HepG2 (cell line): ENCODE measurements around the gene TTYH1. TPM values are rescaled to one million over a fixed set of nuclear protein-coding genes. Genes with fewer than 3 reads are reported as not detected.

Source experiments
- ATAC-seq: fragments of 200-7000 bp; cut with Tn5 transposase; 3 replicates; pipeline ENCODE4 v1.9.1; 2020; ENCODE audit warnings: mild to moderate bottlenecking, moderate library complexity
- BruUV-seq: library from RNA; stranded (reverse); fragments of 400-500 nt; replicated peaks from 2 replicates; lab custom pipeline; 2021; lab: Mats Ljungman, UMichigan
- CTCF ChIA-PET: fragments of 300-600 bp; formaldehyde crosslinking; extraction: SDS; loops from one replicate; lab custom pipeline; 2021; ENCODE audit warnings: low total read pairs, inconsistent platforms, low intra/inter-chr PET ratio; lab: Yijun Ruan, JAX
- POLR2A ChIA-PET: fragments of 350-600 bp; sonication (Branson Sonifier 250); formaldehyde crosslinking; loops from one replicate; lab custom pipeline; 2020; ENCODE audit warnings: antibody characterized with exemption, inconsistent platforms; lab: Yijun Ruan, JAX
- DNase-seq: peaks from one replicate; pipeline ENCODE4 v3.0.0-alpha.2; 2015; ENCODE audit warnings: low spot score
- FAIRE-seq: peaks from 3 replicates; lab custom pipeline; 2011; peaks lifted over from hg19 to GRCh38; lab: Jason Lieb, UNC
- H2AFZ ChIP-seq: one replicate; pipeline ENCODE4 v1.6.1; 2011; ENCODE audit warnings: low read length, inconsistent platforms
- H3K27ac ChIP-seq: fragments of 300-600 bp; 3 replicates; pipeline ENCODE4 v1.8.0; 2011; ENCODE audit warnings: mixed run types, mild to moderate bottlenecking, mixed read lengths, low read length, inconsistent platforms; ENCODE audit not compliant: insufficient read depth; ENCODE audit errors: extremely low read length
- H3K27me3 ChIP-seq, 2 experiments: fragments of 200-600 bp in 1 of 2; 2 replicates in 1 of 2; 3 replicates in 1 of 2; pipeline versions ENCODE4 v1.6.0 to v1.8.0; 2011; ENCODE audit warnings: low read length in 2 of 2, mild to moderate bottlenecking in 2 of 2, moderate library complexity in 2 of 2, inconsistent platforms in 1 of 2; ENCODE audit not compliant: insufficient read depth in 2 of 2, control insufficient read depth in 1 of 2
- H3K36me3 ChIP-seq, 2 experiments: fragments of 200-600 bp in 1 of 2; replicated peaks in 1 of 2; 2 replicates in 1 of 2; 3 replicates in 1 of 2; pipeline versions ENCODE4 v1.5.1 to v1.8.0; 2011; ENCODE audit warnings: low read length in 2 of 2, inconsistent platforms in 1 of 2; ENCODE audit not compliant: insufficient read depth in 2 of 2, control insufficient read depth in 1 of 2
- H3K4me1 ChIP-seq: 2 replicates; pipeline ENCODE4 v1.5.1; 2012; ENCODE audit warnings: low read length, inconsistent platforms; ENCODE audit not compliant: insufficient read depth
- H3K4me2 ChIP-seq: 2 replicates; pipeline ENCODE4 v1.6.0; 2011; ENCODE audit warnings: low read depth, low read length, inconsistent platforms
- H3K4me3 ChIP-seq, 3 experiments: fragments of 200-600 bp in 1 of 3; sonication (generic), shearing (Covaris generic) in 1 of 3; replicated peaks in 1 of 3; 2 replicates each; pipeline ENCODE4 v1.5.1; 2011 to 2016; ENCODE audit warnings: low read length in 3 of 3, inconsistent platforms in 2 of 3, low read depth in 2 of 3, mild to moderate bottlenecking in 2 of 3, control low read depth in 1 of 3, mixed read lengths in 1 of 3; ENCODE audit not compliant: insufficient read depth in 1 of 3
- H3K79me2 ChIP-seq: one replicate; pipeline ENCODE4 v1.6.1; 2011; ENCODE audit warnings: low read length, inconsistent platforms; ENCODE audit not compliant: insufficient read depth
- H3K9ac ChIP-seq: 2 replicates; pipeline ENCODE4 v1.6.0; 2011; ENCODE audit warnings: mild to moderate bottlenecking, low read depth, low read length, inconsistent platforms; ENCODE audit not compliant: insufficient read depth
- H3K9me3 ChIP-seq: 2 replicates; pipeline ENCODE4 v1.5.1; 2012; ENCODE audit warnings: mild to moderate bottlenecking, low read length
- H4K20me1 ChIP-seq: 2 replicates; pipeline ENCODE4 v1.6.0; 2011; ENCODE audit warnings: inconsistent platforms, mild to moderate bottlenecking, low read length, moderate library complexity; ENCODE audit not compliant: insufficient read depth
- ATF3 ChIP-seq: sonication (generic); formaldehyde crosslinking; IDR thresholded peaks from 2 replicates; pipeline ENCODE4 v1.4.0; 2020; ENCODE audit warnings: missing genetic modification reagents
- ELF4 ChIP-seq: sonication (generic); formaldehyde crosslinking; IDR thresholded peaks from 2 replicates; pipeline ENCODE4 v1.5.0; 2020; ENCODE audit warnings: missing genetic modification reagents, mild to moderate bottlenecking, moderate library complexity, borderline replicate concordance
- MLLT10 ChIP-seq: sonication (generic); formaldehyde crosslinking; IDR thresholded peaks from 2 replicates; pipeline ENCODE4 v1.4.0; 2020; ENCODE audit warnings: missing genetic modification reagents
- MZF1 ChIP-seq: sonication (generic); formaldehyde crosslinking; IDR thresholded peaks from 2 replicates; pipeline ENCODE4 v1.8.1; 2023; ENCODE audit warnings: mild to moderate bottlenecking, missing genetic modification reagents, borderline replicate concordance
- PCBP1 ChIP-seq: fragments of 200-400 bp; formaldehyde crosslinking; IDR thresholded peaks from 2 replicates; pipeline ENCODE4 v1.6.1; 2017; ENCODE audit warnings: mild to moderate bottlenecking, low read depth, low read length, borderline replicate concordance
- RBFOX2 ChIP-seq: fragments of 200-400 bp; formaldehyde crosslinking; IDR thresholded peaks from 2 replicates; pipeline ENCODE4 v1.6.1; 2017; ENCODE audit warnings: low read depth, mild to moderate bottlenecking, low read length
- RERE ChIP-seq: IDR thresholded peaks from 2 replicates; pipeline ENCODE4 v1.6.1; 2016; ENCODE audit warnings: low read depth, missing genetic modification reagents, missing compliant biosample characterization
- SAFB2 ChIP-seq: sonication (generic); formaldehyde crosslinking; IDR thresholded peaks from 2 replicates; pipeline ENCODE4 v1.5.1; 2020; ENCODE audit warnings: missing genetic modification reagents, low read depth, mild to moderate bottlenecking, borderline replicate concordance
- ZMYM2 ChIP-seq: sonication (generic); formaldehyde crosslinking; IDR thresholded peaks from 2 replicates; pipeline ENCODE4 v1.8.0; 2022; ENCODE audit warnings: mild to moderate bottlenecking, missing genetic modification reagents
- ZNF414 ChIP-seq: sonication (generic); formaldehyde crosslinking; IDR thresholded peaks from 2 replicates; pipeline ENCODE4 v1.5.0; 2020; ENCODE audit warnings: missing genetic modification reagents
- ZNF678 ChIP-seq: sonication (generic); formaldehyde crosslinking; IDR thresholded peaks from 2 replicates; pipeline ENCODE4 v1.4.0; 2020; ENCODE audit warnings: mild to moderate bottlenecking, missing genetic modification reagents
- ZNF720 ChIP-seq: sonication (generic); formaldehyde crosslinking; IDR thresholded peaks from 2 replicates; pipeline ENCODE4 v1.4.0; 2020; ENCODE audit warnings: missing genetic modification reagents
- ZSCAN22 ChIP-seq: sonication (generic); formaldehyde crosslinking; IDR thresholded peaks from 2 replicates; pipeline ENCODE4 v1.4.0; 2020; ENCODE audit warnings: mild to moderate bottlenecking, missing genetic modification reagents
- WGBS: methylation state at CpG from one replicate; pipeline ENCODE4 v1.1.6; 2017; ENCODE audit warnings: low lambda C conversion rate; 5-methylcytosine and 5-hydroxymethylcytosine counted together
- in situ Hi-C: cut with HindIII; loops from 2 replicates; pipeline ENCODE4 v1.10.0; 2017; ENCODE audit warnings: low pct_unique_long_range_greater_than_20kb; ENCODE audit not compliant: extremely low pct_ligation_motif_present
- intact Hi-C: fragments of 100-400 bp; cut with micrococcal nuclease; formaldehyde crosslinking; loops from one replicate; pipeline ENCODE4 v1.10.0; 2022; ENCODE audit not compliant: unreplicated experiment
- polyA plus RNA-seq, 8 experiments: library from polyadenylated mRNA; depleted of rRNA in 3 of 8; stranded (reverse) in 7 of 8; unstranded in 1 of 8; fragments of >200 nt; fragmentation: Illumina TruSeq in 4 of 8; extraction: Trizol in 4 of 8; gene quantifications; 2 replicates each; pipeline versions ENCODE4 v1.2.1 to v1.2.3, GENCODE V29; 2011 to 2016; ENCODE audit warnings: low read depth in 4 of 8, missing spikeins in 1 of 8, mixed read lengths in 1 of 8; ENCODE audit not compliant: insufficient read depth in 1 of 8
- total RNA-seq, 5 experiments: library from RNA; depleted of rRNA; stranded (reverse); fragments of >200 nt; fragmentation: Illumina TruSeq; extraction: Trizol; gene quantifications; 2 replicates each; pipeline ENCODE4 v1.2.3, GENCODE V29; 2016; ENCODE audit warnings: low read depth in 1 of 5
- TF ChIP-seq, protein P1 (sequence below): sonication (generic); formaldehyde crosslinking; IDR thresholded peaks from 2 replicates; pipeline ENCODE4 v1.4.0; 2020; ENCODE audit warnings: mild to moderate bottlenecking, missing genetic modification reagents

Gene TTYH1
- total and polyA plus RNA-seq, 2 of the 13 experiments (the other 11 are each of a cell fraction or from before 2014, with no cell fraction given): 6.9 to 19.9 TPM

GRCh38 chr19:54434873-54435214 is 19.6 kb downstream of the TTYH1 start (continued):
- TF ChIP-seq ATF3 (no peak), ZNF414 (CRISPR knock-in tag) (no peak), ZNF720 (CRISPR knock-in tag) (no peak), MZF1 (CRISPR knock-in tag) (no peak), MLLT10 (CRISPR knock-in tag) (no peak)
- TF ChIP-seq, all 625 proteins: peak for 5

GRCh38 chr19:54435551-54436016 is 20.3 kb downstream of the TTYH1 start:
- WGBS: 93% methylated on average over 13 of the region's 16 CpGs
- DNase-seq (no peak), ATAC-seq (no peak), FAIRE-seq (no peak)
- Histone ChIP-seq H3K4me3 (no peak overlapping the region), H2AFZ (no peak overlapping the region), H3K9ac (no peak overlapping the region), H3K4me2 (no peak overlapping the region), H3K79me2 (no peaks in the 10 kb centered on the region), H3K36me3 (peaks cover 0 to 1% of the 10 kb centered on the region in 2 experiments; a peak in 1 of 5 replicates), H3K9me3 (no peaks in the 10 kb centered on the region), H3K27ac (no peak overlapping the region), H3K27me3 (no peaks in the 10 kb centered on the region), H4K20me1 (peaks cover 4% of the 10 kb centered on the region; the same call in 1 of the 2 replicates), H3K4me1 (no peaks in the 10 kb centered on the region)
- no TSS peak for BruUV-seq
- ChIA-PET CTCF (no interaction called here), POLR2A (interaction anchor here (1.1 to 1.4 kb wide), 4 partner anchors 13 to 28 kb away, joined by 3 to 5 read pairs (median 4); partner anchors contain the start of genes LENG8 and LENG9)
- intact Hi-C loops: no loop called here
- in situ Hi-C loops: no loop called here
- TF ChIP-seq SAFB2 (CRISPR knock-in tag) (no peak), ZSCAN22 (peak; percentile 88), ELF4 (CRISPR knock-in tag) (no peak), RBFOX2 (peak; percentile 65), PCBP1 (peak; percentile 31; the same call in 1 of the 2 replicates), ZMYM2 (CRISPR knock-in tag) (no peak), ZNF678 (CRISPR knock-in tag) (no peak), RERE (no peak)
- TF ChIP-seq, protein P1, sequence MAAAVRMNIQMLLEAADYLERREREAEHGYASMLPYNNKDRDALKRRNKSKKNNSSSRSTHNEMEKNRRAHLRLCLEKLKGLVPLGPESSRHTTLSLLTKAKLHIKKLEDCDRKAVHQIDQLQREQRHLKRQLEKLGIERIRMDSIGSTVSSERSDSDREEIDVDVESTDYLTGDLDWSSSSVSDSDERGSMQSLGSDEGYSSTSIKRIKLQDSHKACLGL: no peak
